ENCODE data around the gene PRX.
A peak's percentile ranks its signal among the peaks of the same experiment; 100 is the strongest.
"Not testable (repeated sequence)": the region's sequence is repeated elsewhere in the genome, so short reads cannot be mapped to it uniquely, and the experiment has no call there.

PRX gene

GRCh38 chr19:40441719-40442253 lies 28.6 kb upstream of the PRX start:
- peak in 1 of 2 donors; percentile 14 for DNase-seq

GRCh38 chr19:40438284-40438683 lies 25.1 kb upstream of the PRX start:
- DNase-seq: no peak

- peak; percentile 94 to 95 for DNase-seq
These were observed 20.4 kb upstream of the PRX start for GRCh38 chr19:40433391-40434216.

GRCh38 chr19:40432760-40433159 lies 19.6 kb upstream of the PRX start:
- DNase-seq: not testable (repeated sequence)

- no peak for DNase-seq
These were observed 18.5 kb upstream of the PRX start for GRCh38 chr19:40431698-40432097.

DNA sequence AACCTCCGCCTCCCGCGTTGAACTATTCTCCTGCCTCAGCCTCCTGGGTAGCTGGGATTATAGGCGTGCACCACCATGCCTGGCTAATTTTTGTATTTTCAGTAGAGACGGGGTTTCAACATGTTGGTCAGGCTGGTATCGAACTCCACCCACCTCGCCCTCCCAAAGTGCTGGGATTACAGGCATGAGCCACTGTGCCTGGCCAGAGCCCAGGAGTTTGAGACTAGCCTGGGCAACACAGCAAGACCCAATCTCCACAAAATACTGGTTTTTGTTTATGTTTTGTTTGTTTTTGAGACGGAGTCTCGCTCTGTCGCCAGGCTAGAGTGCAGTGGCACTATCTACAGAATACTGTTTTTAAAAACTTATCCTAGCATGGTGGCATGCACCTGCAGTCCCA lies 17.1 kb upstream of the PRX start:
- not testable (repeated sequence) for DNase-seq

- not testable (repeated sequence) for DNase-seq
These were observed 15.0 kb upstream of the PRX start for GRCh38 chr19:40428197-40428596.

- peak; percentile 100 for DNase-seq
These were observed 12.5 kb upstream of the PRX start, which contains the start of gene SERTAD1 for GRCh38 chr19:40425450-40426287. TSS of gene SERTAD1 (minus strand) at chr19:40425992. CDS start at chr19:40423546, 2,446 bp downstream.

- DNase-seq: peak in 1 of 2 donors; percentile 23
These were observed 11.7 kb upstream of the PRX start for GRCh38 chr19:40424637-40425449.

DNA sequence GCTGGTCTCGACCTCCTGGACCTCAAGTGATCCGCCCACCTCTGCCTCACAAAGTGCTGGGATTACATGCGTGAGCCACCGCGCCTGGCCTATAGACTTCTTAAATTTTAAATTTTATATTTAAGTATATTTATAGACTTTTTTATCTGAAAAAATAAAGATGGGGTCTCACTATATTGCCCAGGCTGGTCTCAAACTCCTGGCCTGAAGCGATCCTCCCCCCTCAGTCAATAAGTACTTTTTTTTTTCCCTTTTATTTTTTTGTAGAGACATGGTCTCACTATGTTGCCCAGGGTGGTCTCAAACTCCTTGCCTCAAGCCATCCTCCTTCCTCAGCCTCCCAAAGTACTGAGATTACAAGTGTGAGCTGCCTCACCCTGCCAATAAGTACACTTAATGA lies 10.8 kb upstream of the PRX start:
- no peak for DNase-seq

DNA sequence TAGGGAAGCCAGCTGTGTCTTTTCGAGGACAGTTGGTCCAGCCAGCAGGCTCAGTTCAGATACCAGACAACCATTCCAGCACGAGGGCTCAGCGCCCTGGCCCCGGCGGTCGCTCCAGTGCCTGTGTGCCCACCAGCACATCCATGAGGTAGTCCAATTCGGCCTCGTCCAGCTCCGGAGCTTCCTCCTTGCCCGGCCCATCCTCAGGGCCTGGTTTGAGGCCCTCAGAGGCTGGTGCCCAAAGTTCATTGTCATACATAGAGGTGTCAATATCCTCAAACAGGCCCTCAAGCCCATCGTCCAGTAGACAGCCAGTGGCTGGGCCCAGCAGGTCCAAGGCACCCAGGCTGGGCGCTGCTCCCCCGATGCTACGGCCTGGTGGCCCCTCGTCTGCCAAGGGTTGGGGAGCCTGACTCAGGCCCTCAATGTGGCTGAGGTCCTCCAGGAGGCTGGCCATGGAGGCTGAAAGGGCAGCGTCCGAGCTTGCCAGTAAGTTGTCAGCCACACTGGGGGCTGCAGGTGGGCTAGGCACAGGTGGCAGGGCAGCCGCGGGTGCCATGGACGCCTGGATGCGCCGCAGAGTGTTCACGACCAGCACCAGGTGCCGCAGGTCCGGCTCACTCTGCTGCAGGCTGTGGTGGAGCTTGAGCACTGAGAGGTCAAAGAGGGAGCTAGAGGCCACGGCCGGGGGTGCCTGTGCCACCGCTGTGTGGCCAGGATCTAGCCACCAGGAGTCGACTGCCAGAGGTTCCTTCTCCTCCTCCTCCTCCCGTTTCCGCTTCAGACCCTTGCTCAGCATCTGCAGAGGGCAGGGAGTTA lies 9.8 kb upstream of the PRX start:
- DNase-seq: no peak

- DNase-seq: no peak
These were observed 9.0 kb upstream of the PRX start for GRCh38 chr19:40421993-40422747.

DNA sequence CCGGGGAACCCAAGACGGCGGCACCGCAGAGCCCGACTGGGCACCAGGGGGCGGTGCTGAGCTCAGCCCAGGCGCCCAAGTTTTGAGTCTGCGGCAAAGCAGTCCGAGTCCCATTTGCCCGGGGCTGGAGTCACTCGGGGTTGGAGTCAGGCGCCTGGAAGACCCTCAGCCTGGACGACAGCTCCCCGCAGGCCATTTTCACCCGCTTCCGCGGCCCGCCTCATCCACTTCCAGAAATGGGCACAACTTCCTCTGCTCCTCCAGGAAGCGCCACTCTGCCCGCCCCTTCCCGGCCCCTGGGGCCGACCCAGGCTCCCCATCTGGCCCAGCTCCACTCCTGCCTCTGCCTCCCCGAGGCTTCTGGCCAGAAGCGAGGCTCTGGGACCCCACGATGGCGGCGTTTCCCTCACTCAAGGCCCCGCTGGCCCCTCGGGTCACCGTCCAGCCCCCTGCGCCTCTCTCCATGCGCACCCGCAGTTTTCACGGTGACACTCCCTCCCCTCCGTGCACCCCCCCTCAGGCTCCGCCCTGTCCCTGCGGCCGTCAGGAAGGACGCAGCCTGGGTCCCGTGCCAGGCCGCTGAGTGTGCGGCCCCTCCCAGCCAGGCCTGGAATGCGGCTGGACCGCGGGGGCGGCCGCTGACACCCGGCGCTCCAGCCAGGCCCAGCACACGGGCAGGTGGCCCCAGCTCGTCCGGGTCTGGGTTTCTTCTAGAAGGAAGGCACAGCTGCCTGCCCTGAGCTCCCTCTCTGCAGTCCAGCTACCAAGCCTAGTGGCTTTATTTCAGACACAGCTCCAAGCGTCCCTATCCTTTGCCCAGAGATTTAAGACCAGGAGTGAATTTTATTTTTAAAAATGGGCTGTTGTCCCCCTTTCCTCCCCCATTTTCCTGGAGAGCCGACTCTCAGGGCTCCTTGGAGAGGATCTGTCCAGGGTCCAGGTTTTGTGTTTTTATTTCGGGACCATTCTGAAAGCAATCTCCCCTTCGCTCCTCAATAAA lies 7.9 kb upstream of the PRX start:
- DNase-seq: peak; percentile 84 to 89

DNA sequence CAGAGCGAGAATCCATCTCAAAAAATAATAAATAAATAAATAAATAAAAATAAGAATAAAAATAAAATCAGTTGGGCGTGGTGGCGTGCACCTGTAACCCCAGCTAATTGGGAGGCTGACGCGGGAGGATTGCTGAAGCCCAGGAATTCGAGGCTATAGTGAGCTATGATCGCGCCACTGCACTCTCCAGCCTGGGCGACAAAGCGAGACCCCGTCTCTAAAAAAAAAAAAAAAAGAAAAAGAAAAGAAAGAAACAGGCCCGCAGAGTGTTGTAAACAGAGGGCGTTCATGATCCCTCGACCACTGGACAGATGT lies 7.2 kb upstream of the PRX start:
- no peak for DNase-seq

DNA sequence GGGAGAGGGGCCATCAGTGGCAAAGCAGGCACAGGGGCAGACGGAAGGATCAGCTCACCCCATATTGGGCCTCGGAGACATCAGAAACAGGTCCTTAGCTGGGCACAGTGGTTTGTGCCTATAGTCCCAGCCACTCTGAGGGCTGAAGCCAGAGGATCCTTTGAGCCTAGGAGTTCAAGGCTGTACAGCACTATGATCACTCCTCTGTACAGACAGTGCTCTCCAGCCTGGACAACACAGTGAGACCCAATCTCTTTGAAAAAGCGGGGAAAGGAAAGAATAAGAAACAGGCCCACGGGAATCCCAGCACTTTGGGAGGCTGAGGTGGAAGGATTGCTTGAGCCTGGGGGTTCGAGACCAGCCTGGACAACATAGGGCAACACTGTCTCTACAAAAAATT lies 6.6 kb upstream of the PRX start:
- DNase-seq: no peak

DNA sequence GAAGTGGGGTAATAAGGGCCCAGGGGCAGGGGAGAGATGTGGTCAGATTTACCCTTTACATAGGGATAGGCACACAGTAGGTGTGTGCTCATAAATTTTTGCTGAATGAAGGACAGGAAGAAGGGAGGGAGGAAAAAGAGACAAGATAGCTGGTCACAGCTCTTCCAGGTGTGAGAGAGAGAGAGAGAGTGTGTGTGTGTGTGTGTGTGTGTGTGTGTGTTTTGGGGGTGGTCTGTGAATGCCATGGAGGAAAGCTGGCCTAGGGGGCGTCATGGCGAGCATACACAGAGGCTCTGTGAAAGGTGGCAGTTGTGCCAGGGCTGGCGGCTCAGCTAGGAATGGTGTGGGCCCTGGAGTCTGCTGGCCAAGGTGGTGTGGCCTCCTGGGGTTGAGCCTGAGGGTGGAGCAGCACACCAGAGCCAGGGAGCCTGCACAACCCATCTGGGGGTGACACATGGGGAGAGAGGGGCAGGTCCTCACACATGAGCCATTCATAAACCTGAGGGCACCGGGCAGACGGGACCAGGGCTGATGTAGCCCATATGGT lies 6.0 kb upstream of the PRX start:
- no peak for DNase-seq

- DNase-seq: no peak
These were observed 4.9 kb upstream of the PRX start for GRCh38 chr19:40418040-40418439.

DNA sequence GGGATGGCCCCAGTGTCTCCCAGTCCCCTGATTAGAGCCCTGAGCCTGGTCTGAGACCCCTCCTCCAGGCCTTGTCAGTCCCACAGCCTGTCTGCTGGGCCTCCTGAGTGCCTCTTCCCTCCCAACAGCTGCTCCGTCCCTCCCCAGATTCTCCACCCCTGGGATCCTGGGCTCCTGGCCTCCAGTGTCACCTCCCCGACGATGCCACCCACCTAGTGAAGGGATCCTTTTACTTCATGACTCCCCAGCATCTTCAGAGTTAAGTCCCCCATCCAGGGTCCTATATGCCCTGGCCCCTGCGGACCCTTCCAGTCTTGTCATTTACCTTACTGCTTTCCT lies 4.4 kb upstream of the PRX start:
- no peak for DNase-seq

- DNase-seq: peak; percentile 30 to 32
These were observed 3.9 kb upstream of the PRX start for GRCh38 chr19:40416918-40417642.

Data from inflammatory macrophage (primary cell).